MCF 10A (cell line): ENCODE results near the gene TLCD4. TPM values are rescaled to one million over a fixed set of nuclear protein-coding genes. Genes with fewer than 3 reads are reported as not detected.
"Not testable (repeated sequence)": the region's sequence is repeated elsewhere in the genome, so short reads cannot be mapped to it uniquely, and the experiment has no call there.

Experiments used
- BruUV-seq: library from RNA; stranded (reverse); fragments of 400-500 nt; replicated peaks from 2 replicates; lab custom pipeline; 2021; lab: Mats Ljungman, UMichigan
- CTCF ChIA-PET: fragments of 300-600 bp; sonication (Branson Sonifier 250); formaldehyde crosslinking; extraction: SDS; loops from one replicate; lab custom pipeline; 2021; ENCODE audit warnings: antibody characterized with exemption, inconsistent platforms; lab: Yijun Ruan, JAX
- POLR2A ChIA-PET: fragments of 300-600, 350-650 bp; sonication (Branson Sonifier 250); formaldehyde crosslinking; extraction: SDS; loops from one replicate; lab custom pipeline; 2020; ENCODE audit warnings: antibody characterized with exemption, inconsistent platforms; lab: Yijun Ruan, JAX
- DNase-seq: peaks from one replicate; pipeline ENCODE4 v3.0.0-alpha.2; 2018; ENCODE audit not compliant: unreplicated experiment
- H3K27ac Mint-ChIP-seq: one replicate; pipeline ENCODE4 v1.8.0; 2022; ENCODE audit warnings: mild to moderate bottlenecking, low read depth, mixed read lengths; ENCODE audit not compliant: unreplicated experiment
- H3K27me3 Mint-ChIP-seq: one replicate; pipeline ENCODE4 v1.8.0; 2022; ENCODE audit warnings: mixed read lengths; ENCODE audit not compliant: insufficient read depth, unreplicated experiment
- H3K36me3 Mint-ChIP-seq: one replicate; pipeline ENCODE4 v1.8.0; 2022; ENCODE audit warnings: mild to moderate bottlenecking, moderate library complexity, mixed read lengths; ENCODE audit not compliant: insufficient read depth, unreplicated experiment
- H3K4me1 Mint-ChIP-seq: one replicate; pipeline ENCODE4 v1.8.0; 2022; ENCODE audit warnings: mixed read lengths; ENCODE audit not compliant: insufficient read depth, unreplicated experiment
- H3K4me3 Mint-ChIP-seq: one replicate; pipeline ENCODE4 v1.8.0; 2022; ENCODE audit warnings: mild to moderate bottlenecking, moderate library complexity, mixed read lengths; ENCODE audit not compliant: unreplicated experiment
- H3K9me3 Mint-ChIP-seq: one replicate; pipeline ENCODE4 v1.8.0; 2022; ENCODE audit warnings: mixed read lengths; ENCODE audit not compliant: unreplicated experiment
- intact Hi-C: fragments of 100-400 bp; cut with micrococcal nuclease; formaldehyde crosslinking; loops from 2 replicates; pipeline ENCODE4 v1.14.1; 2022
- total RNA-seq: library from RNA; stranded (reverse); gene quantifications from 2 replicates; pipeline ENCODE4 v1.2.3, GENCODE V29; 2022
- TF ChIP-seq, protein P1 (sequence below): fragments of 200-600 bp; IDR thresholded peaks from one replicate; pipeline ENCODE4 v1.8.0; 2022; ENCODE audit warnings: antibody characterized with exemption, mild to moderate bottlenecking; ENCODE audit not compliant: unreplicated experiment

Gene TLCD4
- total RNA-seq, 1 experiment from 2014 or later = 1.9 TPM

DNA sequence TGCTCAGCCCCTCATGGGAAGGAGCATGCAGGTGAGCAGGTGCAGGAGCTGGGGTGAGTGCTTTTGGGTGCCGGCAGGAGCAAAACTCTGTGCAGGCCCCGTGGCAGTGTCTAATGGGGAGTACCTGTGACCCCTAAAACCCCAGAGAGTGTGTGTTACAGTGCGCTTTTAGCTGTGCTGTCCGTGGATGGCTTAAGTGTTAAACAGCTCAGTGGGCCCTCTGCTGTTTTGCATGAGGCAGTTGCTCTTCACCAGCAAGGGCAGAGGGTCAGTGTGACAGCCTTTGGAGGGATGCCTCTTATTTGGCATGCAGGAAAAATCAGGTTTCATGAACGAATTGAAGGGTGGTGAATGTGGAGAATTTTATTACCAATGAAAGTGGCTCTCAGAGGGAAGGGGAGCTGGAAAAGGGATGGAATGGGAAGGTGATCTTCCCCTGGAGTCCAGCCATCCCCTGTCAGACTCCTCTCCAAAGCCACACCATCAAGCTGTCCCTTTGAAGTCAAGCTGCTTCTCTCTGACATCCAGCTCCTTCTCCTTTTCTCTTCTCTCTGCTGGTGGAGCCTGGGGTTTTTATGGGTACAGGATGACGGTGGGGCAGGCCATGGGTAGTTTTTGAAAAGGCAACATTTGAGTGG is 27.4 kb upstream of the TLCD4 start:
- no peaks in the 10 kb centered on the region for H3K36me3 Mint-ChIP-seq
- H3K4me1 Mint-ChIP-seq = no peaks in the 10 kb centered on the region
- no peaks in the 10 kb centered on the region for H3K27me3 Mint-ChIP-seq
- no TSS peak for BruUV-seq
- no peak for DNase-seq
- ChIA-PET POLR2A (no interaction called here), CTCF (interaction anchor here (0.6 to 0.8 kb wide), 2 partner anchors 93 to 443 kb away, joined by 3 to 4 read pairs; no protein-coding TSS in a partner anchor)
- H3K9me3 Mint-ChIP-seq = no peaks in the 10 kb centered on the region
- H3K4me3 Mint-ChIP-seq = no peak overlapping the region
- TF ChIP-seq, protein P1, sequence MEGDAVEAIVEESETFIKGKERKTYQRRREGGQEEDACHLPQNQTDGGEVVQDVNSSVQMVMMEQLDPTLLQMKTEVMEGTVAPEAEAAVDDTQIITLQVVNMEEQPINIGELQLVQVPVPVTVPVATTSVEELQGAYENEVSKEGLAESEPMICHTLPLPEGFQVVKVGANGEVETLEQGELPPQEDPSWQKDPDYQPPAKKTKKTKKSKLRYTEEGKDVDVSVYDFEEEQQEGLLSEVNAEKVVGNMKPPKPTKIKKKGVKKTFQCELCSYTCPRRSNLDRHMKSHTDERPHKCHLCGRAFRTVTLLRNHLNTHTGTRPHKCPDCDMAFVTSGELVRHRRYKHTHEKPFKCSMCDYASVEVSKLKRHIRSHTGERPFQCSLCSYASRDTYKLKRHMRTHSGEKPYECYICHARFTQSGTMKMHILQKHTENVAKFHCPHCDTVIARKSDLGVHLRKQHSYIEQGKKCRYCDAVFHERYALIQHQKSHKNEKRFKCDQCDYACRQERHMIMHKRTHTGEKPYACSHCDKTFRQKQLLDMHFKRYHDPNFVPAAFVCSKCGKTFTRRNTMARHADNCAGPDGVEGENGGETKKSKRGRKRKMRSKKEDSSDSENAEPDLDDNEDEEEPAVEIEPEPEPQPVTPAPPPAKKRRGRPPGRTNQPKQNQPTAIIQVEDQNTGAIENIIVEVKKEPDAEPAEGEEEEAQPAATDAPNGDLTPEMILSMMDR = no peak
- intact Hi-C loops = no loop called here
- H3K27ac Mint-ChIP-seq = no peak overlapping the region

DNA sequence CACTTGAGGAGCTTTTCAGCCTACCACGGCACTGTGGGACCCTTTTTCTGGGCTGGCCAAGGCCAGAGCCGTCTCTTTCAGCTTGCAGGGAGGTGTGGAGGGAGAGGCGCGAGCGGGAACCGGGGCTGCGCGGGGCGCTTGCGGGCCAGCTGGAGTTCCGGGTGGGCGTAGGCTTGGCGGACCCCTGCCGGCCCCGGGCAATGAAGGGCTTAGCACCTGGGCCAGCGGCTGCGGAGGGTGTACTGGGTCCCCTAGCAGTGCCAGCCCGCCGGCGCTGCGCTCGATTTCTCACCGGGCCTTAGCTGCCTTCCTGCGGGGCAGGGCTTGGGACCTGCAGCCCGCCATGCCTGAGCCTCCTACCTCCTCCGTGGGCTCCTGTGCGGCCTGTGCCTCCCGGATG is 25.9 kb upstream of the TLCD4 start:
- CTCF ChIA-PET = interaction anchor here (0.7 to 1.1 kb wide), 2 partner anchors 18 to 61 kb away, joined by 3 to 5 read pairs; partner anchors contain the start of gene ALG14
- H3K27me3 Mint-ChIP-seq, H3K4me3 Mint-ChIP-seq, H3K36me3 Mint-ChIP-seq, H3K27ac Mint-ChIP-seq, H3K4me1 Mint-ChIP-seq, POLR2A ChIA-PET, DNase-seq, H3K9me3 Mint-ChIP-seq, BruUV-seq, intact Hi-C loops: not testable (repeated sequence)

DNA sequence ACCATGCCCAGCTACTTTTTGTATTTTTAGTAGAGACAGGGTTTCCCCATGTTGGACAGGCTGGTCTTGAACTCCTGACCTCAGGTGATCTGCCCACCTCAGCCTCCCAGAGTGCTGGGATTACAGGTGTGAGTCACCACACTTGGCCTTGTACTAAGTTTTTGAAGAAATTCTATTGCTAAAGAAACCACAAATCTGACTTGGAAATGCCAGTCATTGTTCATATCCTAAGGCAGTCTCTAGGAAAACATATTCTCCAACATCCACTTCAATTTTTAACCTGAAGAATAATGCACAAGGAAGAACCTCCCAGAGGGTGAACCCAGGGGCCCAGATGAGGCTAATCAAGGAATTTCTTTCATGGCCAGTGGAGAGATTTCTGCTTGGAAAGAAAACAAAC is 24.3 kb upstream of the TLCD4 start:
- H3K27me3 Mint-ChIP-seq, H3K4me3 Mint-ChIP-seq, H3K27ac Mint-ChIP-seq, H3K4me1 Mint-ChIP-seq, BruUV-seq, POLR2A ChIA-PET, H3K9me3 Mint-ChIP-seq, intact Hi-C loops, H3K36me3 Mint-ChIP-seq: not testable (repeated sequence)
- CTCF ChIA-PET = interaction anchor here (0.7 kb wide), 1 partner anchor 359 kb away, joined by 3 read pairs; no protein-coding TSS in a partner anchor
- DNase-seq = peak; percentile 37

DNA sequence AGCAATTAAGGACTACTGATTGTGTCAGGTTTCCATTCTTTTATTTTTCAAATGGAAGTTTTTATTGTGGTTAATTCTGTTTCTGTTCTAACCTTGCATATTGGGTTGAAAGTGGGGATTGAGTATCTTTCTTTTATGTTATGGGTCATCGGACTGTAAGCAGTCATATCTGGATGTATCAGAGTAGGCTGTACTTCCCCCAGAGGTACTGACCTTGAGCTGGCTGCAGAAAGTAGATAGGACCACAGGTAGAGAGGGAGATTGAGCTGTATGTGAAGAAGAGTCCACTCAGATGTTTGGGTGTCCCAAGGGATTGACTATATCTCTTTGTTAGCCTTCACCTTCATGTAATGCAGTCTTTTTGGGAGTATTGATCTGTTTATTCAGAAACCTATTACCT is 23.9 kb upstream of the TLCD4 start:
- Mint-ChIP-seq H3K27me3 (no peaks in the 10 kb centered on the region), H3K4me3 (no peak overlapping the region), H3K9me3 (no peaks in the 10 kb centered on the region), H3K36me3 (no peaks in the 10 kb centered on the region), H3K27ac (no peak overlapping the region), H3K4me1 (no peaks in the 10 kb centered on the region)
- ChIA-PET POLR2A (no interaction called here), CTCF (no interaction called here)
- DNase-seq = no peak
- BruUV-seq = no TSS peak
- TF ChIP-seq, protein P1 = no peak
- intact Hi-C loops = no loop called here

DNA sequence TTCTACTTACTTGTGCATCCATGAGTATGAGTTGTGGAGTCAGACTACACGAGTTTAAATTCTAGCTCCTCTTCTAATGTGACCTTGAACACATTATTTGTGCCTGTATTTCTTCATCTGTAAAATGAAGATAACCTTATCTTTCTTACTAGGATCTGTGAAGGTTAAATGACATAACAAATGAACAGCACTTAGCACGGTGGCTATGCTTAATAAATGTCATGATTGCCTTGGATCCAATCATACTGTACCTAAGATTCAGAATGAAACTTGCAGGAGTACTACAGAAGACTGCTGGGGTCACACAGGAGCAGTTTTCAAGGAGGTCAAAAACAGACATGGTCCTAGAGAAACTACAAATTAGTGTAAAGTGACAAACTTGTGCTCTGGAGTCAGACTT is 22.2 kb upstream of the TLCD4 start:
- no peaks in the 10 kb centered on the region for H3K27me3 Mint-ChIP-seq
- intact Hi-C loops = no loop called here
- ChIA-PET CTCF (interaction anchor here (0.6 to 0.7 kb wide), 2 partner anchors 11 to 79 kb away, joined by 4 read pairs; no protein-coding TSS in a partner anchor), POLR2A (interaction anchor here (0.8 kb wide), 1 partner anchor 21 kb away, joined by 3 read pairs; no protein-coding TSS in a partner anchor)
- no peaks in the 10 kb centered on the region for H3K9me3 Mint-ChIP-seq
- BruUV-seq = no TSS peak
- TF ChIP-seq, protein P1 = no peak
- H3K27ac Mint-ChIP-seq = no peak overlapping the region
- H3K4me3 Mint-ChIP-seq = no peak overlapping the region
- no peak for DNase-seq
- no peaks in the 10 kb centered on the region for H3K4me1 Mint-ChIP-seq
- no peaks in the 10 kb centered on the region for H3K36me3 Mint-ChIP-seq
